ENCODE results near the gene RBMY1A1. TPM values are rescaled to one million over a fixed set of nuclear protein-coding genes. Genes with fewer than 3 reads are reported as not detected.
"Not testable (repeated sequence)": the region's sequence is repeated elsewhere in the genome, so short reads cannot be mapped to it uniquely, and the experiment has no call there.

The RBMY1A1 gene
- total and polyA plus RNA-seq, 10 of the 15 experiments (the other 5 are each of a cell fraction or from before 2014, with no cell fraction given) = not detected

- H2AFZ ChIP-seq (ENCODE audit: control insufficient read depth, low read depth, low read length); H3K27ac ChIP-seq (ENCODE audit: control insufficient read depth, insufficient read depth); ATAC-seq; CTCF ChIA-PET; H3K4me2 ChIP-seq (ENCODE audit: control insufficient read depth, insufficient read depth); H4K20me1 ChIP-seq (ENCODE audit: control insufficient read depth, insufficient read depth); H3K79me2 ChIP-seq (ENCODE audit: control insufficient read depth, insufficient read depth, low read length); H3K36me3 ChIP-seq (ENCODE audit: control insufficient read depth in 2 of 2, insufficient read depth in 2 of 2, low read length in 1 of 2); BruUV-seq (replicated peaks); H3K27me3 ChIP-seq (replicated peaks in 1 of 2; ENCODE audit: control insufficient read depth in 2 of 2, insufficient read depth in 2 of 2, low read length in 1 of 2); H3K4me3 ChIP-seq; SMC1A ChIA-PET (ENCODE audit: uncharacterized antibody, unreplicated experiment); H3K4me1 ChIP-seq (ENCODE audit: control insufficient read depth, insufficient read depth, low read length); POLR2A ChIA-PET; intact Hi-C loops (cut with micrococcal nuclease; ENCODE audit: unreplicated experiment); H3K9ac ChIP-seq (ENCODE audit: control insufficient read depth, insufficient read depth, low read length); DNase-seq (ENCODE audit: low read depth, low spot score); in situ Hi-C loops (cut with MboI); RAD21 ChIA-PET (ENCODE audit: unreplicated experiment); H3K9me3 ChIP-seq (replicated peaks; ENCODE audit: control insufficient read depth, insufficient read depth, low read length); FAIRE-seq: not testable (repeated sequence)
- WGBS (ENCODE audit: insufficient coverage, insufficient replicate concordance, low lambda C conversion rate, missing lambda C conversion rate) = no CpG with 5 or more reads among the region's 16 CpGs
These were observed 61.6 kb downstream of the RBMY1A1 start for GRCh38 chrY:21596287-21596686.

Other genes with a start within 250 kb of the RBMY1A1 start
- not detected in 2 replicates for gene RBMY1B, start 23.5 kb upstream of the RBMY1A1 start, total RNA-seq (2014; rRNA removed)
- not detected in 2 replicates for gene RBMY1B, start 23.5 kb upstream of the RBMY1A1 start, total RNA-seq (2014; rRNA removed; fragmentation: Illumina TruSeq; extraction: Trizol)
- gene RBMY1B, start 23.5 kb upstream of the RBMY1A1 start, total RNA-seq (2021) = not detected in 2 replicates
- gene RBMY1B, start 23.5 kb upstream of the RBMY1A1 start, polyA plus RNA-seq (2011; rRNA removed) = not detected in 2 replicates
- not detected in 2 replicates for gene RBMY1B, start 23.5 kb upstream of the RBMY1A1 start, polyA plus RNA-seq (2014; fragmentation: Illumina TruSeq; extraction: Trizol)
- gene RBMY1B, start 23.5 kb upstream of the RBMY1A1 start, polyA plus RNA-seq (2014; fragmentation: Nextera tagmentation; extraction: Ambion mirVana) = not detected
- not detected in 2 replicates for gene RBMY1B, start 23.5 kb upstream of the RBMY1A1 start, polyA plus RNA-seq (2014; rRNA removed)
- gene RBMY1B, start 23.5 kb upstream of the RBMY1A1 start, polyA plus RNA-seq (2016; fragmentation: Nextera tagmentation; extraction: Ambion mirVana) = not detected

Data from GM12878 (cell line).